Thyroid gland (tissue), 4 donors: Measurements from ENCODE around the gene KANSL1. TPM values are rescaled to one million over a fixed set of nuclear protein-coding genes. Genes with fewer than 3 reads are reported as not detected.
"Not testable (repeated sequence)": the region's sequence is repeated elsewhere in the genome, so short reads cannot be mapped to it uniquely, and the experiment has no call there.

ENCODE experiments used
- DNase-seq, 2 donors: peaks; one replicate each; pipeline ENCODE4 v3.0.0-alpha.2; 2019
- H3K27ac ChIP-seq, 3 donors: fragments of 200-600 bp; sonication (generic); 1 replicate in 2 of 3; 2 replicates in 1 of 3; pipeline ENCODE4 v1.5.1; 2016 to 2019; ENCODE audit warnings: mild to moderate bottlenecking in 1 of 3, moderate library complexity in 1 of 3
- H3K27me3 ChIP-seq: fragments of 200-600 bp; sonication (generic); one replicate; pipeline ENCODE4 v1.5.1; 2019
- H3K36me3 ChIP-seq, 2 donors: fragments of 200-600 bp; sonication (generic); one replicate each; pipeline ENCODE4 v1.5.1; 2016 to 2019
- H3K4me1 ChIP-seq, 2 donors: fragments of 200-600 bp; sonication (generic); one replicate each; pipeline ENCODE4 v1.5.1; 2017 to 2019
- H3K4me3 ChIP-seq, 3 donors: fragments of 200-600 bp; sonication (generic); replicated peaks in 1 of 3; 1 replicate in 2 of 3; 2 replicates in 1 of 3; pipeline ENCODE4 v1.5.1; 2016; ENCODE audit warnings: mild to moderate bottlenecking in 1 of 3
- H3K9me3 ChIP-seq: fragments of 200-600 bp; sonication (generic); one replicate; pipeline ENCODE4 v1.5.1; 2017
- CTCF ChIP-seq, 6 experiments: fragments of 200-600 bp in 3 of 6; fragments of 450-650 bp in 3 of 6; sonication (generic) in 3 of 6; IDR thresholded peaks; one replicate each; pipeline ENCODE4 v1.5.1; 2016 to 2019; ENCODE audit warnings: antibody characterized with exemption in 6 of 6, mild to moderate bottlenecking in 2 of 6, inconsistent platforms in 1 of 6, moderate library complexity in 1 of 6
- POLR2A ChIP-seq, 2 donors: fragments of 450-650 bp; IDR thresholded peaks; one replicate each; pipeline ENCODE4 v1.6.1; 2017; ENCODE audit warnings: antibody characterized with exemption in 2 of 2, mild to moderate bottlenecking in 2 of 2, moderate library complexity in 1 of 2
- WGBS, 2 donors: methylation state at CpG; one replicate each; pipeline ENCODE4 v1.1.5; 2017; 5-methylcytosine and 5-hydroxymethylcytosine counted together
- intact Hi-C: fragments of 100-400 bp; cut with DNase I; formaldehyde crosslinking; loops from one replicate; pipeline ENCODE4 v1.15.1; 2023
- total RNA-seq, 4 donors: library from RNA; depleted of rRNA; stranded (reverse); fragments of >200 nt; gene quantifications; one replicate each; pipeline ENCODE4 v1.2.3, GENCODE V29; 2016

KANSL1 gene
- total RNA-seq, 4 donors from 2014 or later: 90.7 to 209 (median 124) TPM

GRCh38 chr17:46108120-46108519, 85.1 kb downstream of the KANSL1 start:
- DNase-seq: no peak
- intact Hi-C loops: no loop called here
- Histone ChIP-seq H3K36me3 (no peaks in the 10 kb centered on the region), H3K4me1 (peaks cover 47 to 55% of the 10 kb centered on the region in 2 donors), H3K27me3 (no peaks in the 10 kb centered on the region), H3K4me3 (no peak overlapping the region), H3K9me3 (no peaks in the 10 kb centered on the region), H3K27ac (peak overlapping the region in 2 of 3 donors; percentile 19 to 24)
- WGBS, 2 donors: 63 to 68% methylated on average over 2 of the region's 2 CpGs
- TF ChIP-seq POLR2A (IDR thresholded peaks at IDR 0.05) (no peak), CTCF (IDR thresholded peaks at IDR 0.05) (no peak)

- H3K9me3 ChIP-seq: no peaks in the 10 kb centered on the region
- H3K4me1 ChIP-seq: peaks cover 49 to 50% of the 10 kb centered on the region in 2 donors
- no peak overlapping the region for H3K4me3 ChIP-seq
- H3K36me3 ChIP-seq: no peaks in the 10 kb centered on the region
- no peaks in the 10 kb centered on the region for H3K27me3 ChIP-seq
- H3K27ac ChIP-seq: peak overlapping the region in 2 of 3 donors; percentile 0 to 19
- intact Hi-C loops: no loop called here
- DNase-seq: no peak
- 74 to 77% methylated on average over 4 of the region's 4 CpGs for WGBS, 2 donors
- TF ChIP-seq CTCF (IDR thresholded peaks at IDR 0.05) (no peak), POLR2A (IDR thresholded peaks at IDR 0.05) (no peak)
These were observed 86.1 kb downstream of the KANSL1 start for GRCh38 chr17:46106966-46107644.

GRCh38 chr17:46102806-46103205, 90.4 kb downstream of the KANSL1 start:
- Histone ChIP-seq H3K27ac (peak overlapping the region in 1 of 3 donors; percentile 82), H3K4me1 (peaks cover 39 to 42% of the 10 kb centered on the region in 2 donors)
- intact Hi-C loops, H3K9me3 ChIP-seq, H3K27me3 ChIP-seq, H3K4me3 ChIP-seq, H3K36me3 ChIP-seq, DNase-seq: not testable (repeated sequence)
- 86 to 88% methylated on average over 3 of the region's 3 CpGs for WGBS, 2 donors

GRCh38 chr17:46101785-46102617, 91.2 kb downstream of the KANSL1 start:
- Histone ChIP-seq H3K4me1 (peaks cover 31 to 34% of the 10 kb centered on the region in 2 donors), H3K27ac (peak overlapping the region; percentile 60 to 82 (median 73))
- intact Hi-C loops, H3K4me3 ChIP-seq, H3K36me3 ChIP-seq, DNase-seq, H3K9me3 ChIP-seq, H3K27me3 ChIP-seq: not testable (repeated sequence)
- WGBS, 2 donors: 61 to 63% methylated on average over 9 of the region's 9 CpGs

- intact Hi-C loops: no loop called here
- Histone ChIP-seq H3K4me3 (no peak overlapping the region), H3K36me3 (no peaks in the 10 kb centered on the region), H3K4me1 (peaks cover 26 to 31% of the 10 kb centered on the region in 2 donors), H3K27me3 (no peaks in the 10 kb centered on the region), H3K9me3 (no peaks in the 10 kb centered on the region), H3K27ac (peak overlapping the region; percentile 60 to 82 (median 73))
- TF ChIP-seq POLR2A (IDR thresholded peaks at IDR 0.05) (no peak), CTCF (IDR thresholded peaks at IDR 0.05) (no peak)
- WGBS, 2 donors: 55 to 68% methylated on average over 2 of the region's 2 CpGs
- no peak for DNase-seq
These were observed 92.6 kb downstream of the KANSL1 start for GRCh38 chr17:46100590-46100989.

GRCh38 chr17:46099865-46100264, 93.4 kb downstream of the KANSL1 start:
- H3K4me3 ChIP-seq: no peak overlapping the region
- peaks cover 26 to 31% of the 10 kb centered on the region in 2 donors for H3K4me1 ChIP-seq
- H3K27me3 ChIP-seq: no peaks in the 10 kb centered on the region
- no peak for TF ChIP-seq POLR2A (IDR thresholded peaks at IDR 0.05)
- TF ChIP-seq CTCF (IDR thresholded peaks at IDR 0.05): no peak
- no peaks in the 10 kb centered on the region for H3K36me3 ChIP-seq
- no peaks in the 10 kb centered on the region for H3K9me3 ChIP-seq
- peak overlapping the region in 2 of 3 donors; percentile 16 to 82 for H3K27ac ChIP-seq
- 82 to 83% methylated on average over 1 of the region's 1 CpG for WGBS, 2 donors
- no peak for DNase-seq
- intact Hi-C loops: no loop called here
